Skin epidermis (tissue), 12 donors: Measurements from ENCODE around the gene SHH.

Experiments
- H3K27ac ChIP-seq, 21 experiments: fragments of 200-600 bp; sonication (generic) in 11 of 21; one replicate each; pipeline ENCODE4 v1.5.0; 2020; ENCODE audit warnings: mild to moderate bottlenecking in 3 of 21, inconsistent platforms in 2 of 21, moderate library complexity in 2 of 21
- H3K4me3 ChIP-seq, 7 experiments: fragments of 200-600 bp; sonication (generic) in 2 of 7; one replicate each; pipeline ENCODE4 v1.5.0; 2020; ENCODE audit warnings: inconsistent platforms in 2 of 7, mild to moderate bottlenecking in 2 of 7, moderate library complexity in 1 of 7

The SHH gene

DNA sequence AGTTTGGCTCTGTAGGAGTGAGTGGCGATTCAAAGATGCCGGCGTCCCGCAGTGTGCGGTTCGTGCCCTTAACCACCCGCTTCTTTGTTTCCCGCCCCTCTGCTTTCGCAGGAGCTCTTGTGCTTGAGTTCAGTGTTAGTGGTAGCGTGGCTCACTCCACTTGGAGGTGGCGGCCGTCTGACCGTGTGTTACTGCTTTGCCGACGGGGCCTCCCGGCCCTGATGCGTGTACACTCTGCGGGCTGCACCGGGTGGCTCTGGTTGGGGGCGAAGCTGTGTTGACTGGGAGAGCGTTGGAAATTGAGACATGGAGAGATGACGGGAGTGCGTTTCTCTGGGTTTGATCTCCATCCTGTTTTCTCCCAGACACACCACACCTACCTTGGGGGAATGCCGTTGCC, 31.4 kb downstream of the SHH start:
- Histone ChIP-seq H3K27ac (no peak overlapping the region), H3K4me3 (no peak overlapping the region)

DNA sequence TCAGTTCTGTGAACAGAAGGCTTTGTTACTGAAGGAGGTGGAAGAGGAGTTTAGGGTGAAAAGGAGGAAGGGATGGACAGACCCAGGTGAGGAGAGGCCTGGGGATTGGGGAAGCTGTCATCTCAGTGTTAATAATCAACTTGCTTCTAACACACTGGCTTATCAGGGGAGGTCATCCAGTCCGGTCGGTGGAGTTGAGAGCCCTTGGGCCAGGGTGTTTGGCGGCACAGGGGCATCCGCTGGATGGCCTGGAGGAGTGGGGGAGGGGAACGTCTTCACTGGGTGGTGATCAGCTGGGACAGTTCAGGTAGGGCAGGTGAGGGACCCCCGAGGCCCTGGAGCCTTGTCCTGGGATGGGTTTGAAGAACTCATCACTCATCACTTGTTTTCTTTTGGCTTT, 33.9 kb downstream of the SHH start:
- H3K27ac ChIP-seq = no peak overlapping the region
- H3K4me3 ChIP-seq = no peak overlapping the region

DNA sequence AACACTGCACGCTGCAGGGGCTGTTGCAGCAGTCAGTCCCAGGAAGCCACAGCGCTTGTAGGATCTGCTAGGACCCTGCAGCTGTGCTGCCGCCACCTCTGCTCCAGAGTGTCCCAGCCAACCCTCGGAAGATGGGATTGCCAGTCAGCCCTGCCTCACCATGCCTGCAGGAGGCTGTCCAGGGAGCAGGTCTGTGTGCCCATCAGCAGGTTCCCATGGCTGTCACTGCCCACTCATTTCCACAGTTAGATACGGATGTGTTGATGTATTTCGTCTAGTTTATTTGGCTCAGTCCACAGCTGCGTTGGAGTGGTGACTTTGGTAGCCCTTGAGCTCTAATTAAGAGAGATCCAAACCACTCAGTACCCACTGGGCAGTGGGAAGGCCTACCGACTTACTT, 35.7 kb downstream of the SHH start:
- Histone ChIP-seq H3K27ac (no peak overlapping the region), H3K4me3 (no peak overlapping the region)

DNA sequence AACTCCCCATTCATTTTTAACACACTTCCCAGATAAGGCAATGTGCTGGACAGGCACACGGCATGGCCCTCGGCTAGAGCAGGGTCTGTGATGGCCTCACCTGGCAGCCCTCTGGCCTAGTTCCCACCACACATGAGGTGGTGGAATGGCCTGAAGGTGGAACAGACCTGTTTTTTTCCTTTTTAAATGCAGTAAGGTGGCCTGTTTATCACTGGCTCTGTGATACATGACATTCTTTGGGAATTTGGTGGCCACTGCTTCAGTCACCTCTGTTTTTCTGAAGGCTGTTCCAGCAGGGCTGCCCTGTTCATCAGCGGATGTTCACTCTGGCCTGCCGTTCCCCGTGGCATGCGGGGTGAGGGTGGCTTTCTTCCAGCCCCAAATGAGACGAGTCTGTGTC, 36.6 kb downstream of the SHH start:
- Histone ChIP-seq H3K4me3 (no peak overlapping the region), H3K27ac (no peak overlapping the region)

- H3K4me3 ChIP-seq = no peak overlapping the region
- H3K27ac ChIP-seq = no peak overlapping the region
Measured at GRCh38 chr7:155774947-155775346, 37.3 kb downstream of the SHH start.

GRCh38 chr7:155773531-155773930, 38.7 kb downstream of the SHH start:
- Histone ChIP-seq H3K4me3 (no peak overlapping the region), H3K27ac (no peak overlapping the region)

DNA sequence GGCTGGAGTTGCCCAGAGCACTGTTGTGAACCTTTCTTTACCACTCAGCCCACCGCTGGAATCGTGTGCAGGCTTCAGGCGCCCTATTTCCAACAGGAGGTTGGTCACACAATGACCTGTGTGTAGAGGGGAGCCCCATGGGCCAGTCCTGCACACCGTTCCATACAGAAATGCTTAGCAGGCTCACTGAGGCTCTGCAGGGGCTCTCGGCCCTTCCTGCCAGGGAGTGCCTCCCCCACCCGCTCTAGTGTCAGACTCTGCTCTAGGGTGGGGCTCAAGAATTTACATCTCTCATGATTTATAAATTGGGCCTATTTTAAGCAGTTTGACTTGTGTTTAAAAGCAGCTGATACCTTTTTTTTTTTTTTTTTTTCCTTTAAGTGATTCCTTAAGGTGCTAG, 42.0 kb downstream of the SHH start:
- H3K27ac ChIP-seq = peak overlapping the region in 7 of 21 experiments; percentile 20 to 54 (median 33)

DNA sequence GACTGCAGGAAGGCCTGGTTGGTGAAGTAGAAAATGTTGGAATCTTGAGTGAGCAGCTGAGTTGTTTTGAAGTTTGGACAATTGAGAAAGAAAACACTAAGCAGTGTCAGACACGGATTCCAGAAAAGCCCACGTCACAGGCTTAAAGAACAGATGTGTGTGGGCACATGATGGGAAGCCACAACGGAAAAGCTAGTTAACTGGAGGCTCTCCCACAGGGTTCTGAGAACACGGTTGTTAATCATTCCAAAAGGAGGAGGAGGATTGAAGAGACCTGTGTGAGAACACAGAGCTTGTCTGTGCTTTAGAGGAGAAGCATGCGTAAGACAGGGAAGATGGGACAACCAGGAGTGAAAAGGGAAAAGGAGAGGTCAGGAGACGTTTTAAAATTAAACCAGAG, 42.6 kb downstream of the SHH start:
- H3K4me3 ChIP-seq = no peak overlapping the region
- H3K27ac ChIP-seq = peak overlapping the region in 12 of 21 experiments; percentile 4 to 72 (median 38)

More for the DNA sequence above, 42.0 kb downstream of the SHH start:
- H3K4me3 ChIP-seq = no peak overlapping the region

DNA sequence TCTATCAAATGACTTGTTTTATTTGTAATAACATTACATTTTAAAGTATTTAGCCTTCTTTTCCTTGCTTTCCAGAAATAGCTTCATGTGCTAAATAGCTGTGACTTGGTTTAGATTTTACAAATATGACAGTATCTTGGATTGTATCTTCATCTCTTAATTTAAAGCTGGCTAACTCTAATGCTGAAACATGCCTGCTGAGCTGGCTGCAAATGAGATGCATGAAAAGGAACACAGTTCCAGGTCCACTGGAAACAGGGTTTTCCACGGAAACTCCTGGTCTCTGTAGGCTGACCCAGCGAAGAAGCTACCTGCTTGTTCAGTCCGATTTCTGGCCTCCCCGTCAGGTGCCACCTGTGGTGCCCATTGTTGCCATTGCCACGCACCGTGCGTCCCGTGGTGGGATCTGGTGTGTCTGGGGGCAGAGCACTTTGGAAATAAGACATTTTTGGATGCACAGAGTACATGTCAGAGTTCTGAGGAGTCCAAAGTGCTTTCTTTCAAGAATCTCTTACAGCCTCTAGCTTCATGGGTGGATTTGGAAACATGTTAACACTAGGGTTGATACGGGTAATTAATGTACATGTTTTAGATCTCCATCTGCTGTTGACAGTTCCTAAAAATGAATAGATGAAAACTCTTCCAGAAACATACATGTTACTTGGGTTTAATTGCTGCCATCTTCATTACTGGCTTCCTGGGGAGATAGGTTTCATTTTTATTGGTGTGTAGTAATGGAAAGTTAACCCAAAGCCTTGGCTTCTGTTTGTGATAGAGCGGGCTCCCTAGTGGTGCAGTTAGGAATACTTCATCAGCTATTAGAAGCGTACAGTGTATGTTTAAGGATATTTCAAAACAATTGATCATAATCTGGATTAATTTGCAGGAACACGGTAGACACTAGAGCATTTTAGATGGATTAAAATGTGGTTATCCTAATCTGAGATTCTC, 45.0 kb downstream of the SHH start:
- Histone ChIP-seq H3K4me3 (no peak overlapping the region), H3K27ac (no peak overlapping the region)

DNA sequence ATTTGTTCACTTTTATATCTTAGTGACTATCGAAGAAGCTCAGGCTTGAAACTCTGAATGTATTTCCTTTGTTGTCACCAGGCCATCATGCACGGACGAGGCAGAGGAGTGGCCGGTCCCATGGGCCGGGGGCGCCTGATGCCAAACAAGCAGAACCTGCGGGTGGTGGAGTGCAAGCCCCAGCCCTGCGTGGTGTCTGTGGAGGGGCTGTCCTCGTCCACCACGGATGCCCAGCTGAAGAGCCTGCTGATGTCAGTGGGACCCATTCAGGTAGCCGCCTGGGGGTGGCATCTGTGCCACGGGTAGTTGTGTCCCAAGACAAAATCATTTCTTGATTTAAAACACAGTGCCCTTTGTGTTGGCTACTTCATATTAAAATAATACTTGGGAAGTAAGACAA, 45.9 kb downstream of the SHH start:
- Histone ChIP-seq H3K27ac (no peak overlapping the region), H3K4me3 (no peak overlapping the region)

GRCh38 chr7:155765458-155765857, 46.8 kb downstream of the SHH start:
- no peak overlapping the region for H3K27ac ChIP-seq

DNA sequence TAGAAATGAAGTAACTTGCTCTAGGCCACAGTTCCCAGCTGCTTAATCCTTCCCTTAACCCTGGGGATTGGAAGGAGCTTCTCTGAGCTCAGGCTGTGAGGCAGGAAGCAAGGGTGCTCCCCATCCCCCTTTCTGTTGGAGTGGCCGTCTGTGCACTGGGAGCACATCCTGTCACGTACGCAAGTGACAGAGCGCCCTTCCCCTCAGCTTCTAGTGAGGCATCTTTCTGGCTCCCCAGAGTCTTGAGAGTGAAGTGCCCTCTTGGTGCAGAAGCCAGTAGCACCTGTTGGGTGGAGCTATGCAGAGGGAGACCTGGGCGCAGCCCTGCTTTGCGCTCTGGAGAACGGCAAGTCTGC, 47.8 kb downstream of the SHH start:
- Histone ChIP-seq H3K4me3 (no peak overlapping the region), H3K27ac (peak overlapping the region in 3 of 21 experiments; percentile 22 to 74 (median 38))

More at GRCh38 chr7:155765458-155765857, 46.8 kb downstream of the SHH start:
- no peak overlapping the region for H3K4me3 ChIP-seq

- H3K27ac ChIP-seq = peak overlapping the region in 6 of 21 experiments; percentile 19 to 74 (median 38)
Measured at GRCh38 chr7:155763691-155764437, 48.4 kb downstream of the SHH start.

GRCh38 chr7:155763122-155763521, 49.1 kb downstream of the SHH start:
- peak overlapping the region in 1 of 21 experiments; percentile 22 for H3K27ac ChIP-seq
- no peak overlapping the region for H3K4me3 ChIP-seq

More at GRCh38 chr7:155763691-155764437, 48.4 kb downstream of the SHH start:
- H3K4me3 ChIP-seq = no peak overlapping the region

GRCh38 chr7:155762655-155763054, 49.6 kb downstream of the SHH start:
- H3K4me3 ChIP-seq = no peak overlapping the region
- peak overlapping the region in 1 of 21 experiments; percentile 22 for H3K27ac ChIP-seq

DNA sequence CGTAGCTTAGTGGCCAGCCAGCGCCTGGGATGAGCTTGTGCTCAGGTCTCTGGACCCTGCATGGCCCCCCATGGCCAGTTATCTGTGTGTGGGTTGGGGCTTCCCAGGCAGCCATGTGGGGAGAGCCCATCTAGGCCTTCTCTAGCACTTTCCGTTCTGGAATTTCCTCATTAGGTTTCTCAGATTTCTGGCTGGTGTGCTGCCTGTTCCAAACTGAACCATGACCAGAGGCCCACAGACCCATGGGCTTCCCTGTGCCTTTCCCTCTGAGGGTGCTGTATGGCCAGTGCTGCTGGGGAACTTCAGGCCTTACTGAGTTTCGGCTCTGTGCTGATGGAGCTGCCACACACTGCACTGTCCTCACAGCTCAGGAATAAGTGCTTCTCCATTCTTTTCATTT, 50.2 kb downstream of the SHH start:
- no peak overlapping the region for H3K4me3 ChIP-seq
- peak overlapping the region in 3 of 21 experiments; percentile 15 to 42 (median 22) for H3K27ac ChIP-seq

- Histone ChIP-seq H3K27ac (peak overlapping the region in 1 of 21 experiments; percentile 1), H3K4me3 (no peak overlapping the region)
Measured at GRCh38 chr7:155761162-155761561, 51.1 kb downstream of the SHH start.

GRCh38 chr7:155759740-155760430, 52.4 kb downstream of the SHH start:
- no peak overlapping the region for H3K4me3 ChIP-seq
- H3K27ac ChIP-seq = no peak overlapping the region

GRCh38 chr7:155758348-155758747, 53.9 kb downstream of the SHH start:
- Histone ChIP-seq H3K4me3 (no peak overlapping the region), H3K27ac (no peak overlapping the region)

GRCh38 chr7:155756322-155756721, 55.9 kb downstream of the SHH start:
- no peak overlapping the region for H3K4me3 ChIP-seq

More at GRCh38 chr7:155756322-155756721, 55.9 kb downstream of the SHH start:
- no peak overlapping the region for H3K27ac ChIP-seq
